ENCODE measurements around the gene EIF3L. TPM values are rescaled to one million over a fixed set of nuclear protein-coding genes. Genes with fewer than 3 reads are reported as not detected.

The EIF3L gene
- total RNA-seq, 3 donors from 2014 or later (not counting 1 experiment from before 2014, with no cell fraction given): 276 to 295 (median 291) TPM

DNA sequence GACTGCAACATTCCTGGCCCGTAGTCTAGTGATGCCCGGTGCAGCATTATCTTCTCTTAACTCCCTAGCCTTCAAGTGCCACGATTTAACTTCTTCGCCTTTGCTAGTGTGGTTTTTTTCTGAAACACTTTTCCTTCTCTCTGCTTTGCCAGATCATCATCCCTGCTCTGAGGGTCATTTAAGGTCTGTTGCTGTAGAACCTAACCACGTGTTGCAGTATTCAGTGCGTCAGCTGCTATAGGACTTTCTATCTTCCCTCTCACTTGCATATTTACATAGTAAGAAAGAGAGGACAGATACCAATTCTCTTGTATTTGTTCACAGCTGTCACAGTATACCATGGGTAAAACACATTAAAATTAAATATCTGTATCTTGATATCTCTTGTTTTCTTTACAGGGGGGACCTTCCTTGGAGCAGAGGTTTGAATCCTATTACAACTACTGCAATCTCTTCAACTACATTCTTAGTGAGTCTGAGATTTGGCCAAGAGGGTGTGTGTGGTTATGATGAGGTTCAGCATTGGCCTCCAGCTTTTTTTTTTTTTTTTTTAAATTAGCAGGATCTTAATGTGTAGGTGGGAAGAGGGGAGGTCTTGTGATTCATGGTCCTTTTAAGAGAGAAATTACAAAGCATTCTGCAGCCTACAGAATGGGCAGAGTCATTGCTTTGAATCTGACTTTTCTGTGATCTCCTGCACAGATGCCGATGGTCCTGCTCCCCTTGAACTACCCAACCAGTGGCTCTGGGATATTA is 13.5 kb downstream of the EIF3L start:
- Mint-ChIP-seq H3K27me3 (ENCODE audit: low read depth in 2 of 2) (no peaks in the 10 kb centered on the region), H3K9me3 (no peaks in the 10 kb centered on the region), H3K4me3 (no peak overlapping the region), H3K27ac (no peak overlapping the region), H3K4me1 (peaks cover 5 to 16% of the 10 kb centered on the region in 2 donors), H3K36me3 (peaks cover 17% of the 10 kb centered on the region)
- 90% methylated on average over 5 of the region's 7 CpGs for WGBS (ENCODE audit: insufficient coverage)
- peak in 1 of 3 donors; percentile 17 for ATAC-seq
- Histone ChIP-seq H3K9me3 (ENCODE audit: control insufficient read depth, insufficient read depth, low read length) (no peaks in the 10 kb centered on the region), H3K27ac (ENCODE audit: low read length) (no peak overlapping the region), H3K4me1 (ENCODE audit: control insufficient read depth, insufficient read depth, low read length) (no peaks in the 10 kb centered on the region), H3K36me3 (ENCODE audit: control insufficient read depth, insufficient read depth, low read length) (peaks cover 76% of the 10 kb centered on the region), H3K27me3 (ENCODE audit: control insufficient read depth, insufficient read depth, low read length) (no peaks in the 10 kb centered on the region), H3K4me3 (ENCODE audit: low read length) (no peak overlapping the region)
- intact Hi-C loops (cut with micrococcal nuclease): loop anchor here (1.0 to 5.0 kb wide), 4 partner anchors 45 to 324 kb away; partner anchors contain the start of gene GGA1
- TF ChIP-seq, protein P1, sequence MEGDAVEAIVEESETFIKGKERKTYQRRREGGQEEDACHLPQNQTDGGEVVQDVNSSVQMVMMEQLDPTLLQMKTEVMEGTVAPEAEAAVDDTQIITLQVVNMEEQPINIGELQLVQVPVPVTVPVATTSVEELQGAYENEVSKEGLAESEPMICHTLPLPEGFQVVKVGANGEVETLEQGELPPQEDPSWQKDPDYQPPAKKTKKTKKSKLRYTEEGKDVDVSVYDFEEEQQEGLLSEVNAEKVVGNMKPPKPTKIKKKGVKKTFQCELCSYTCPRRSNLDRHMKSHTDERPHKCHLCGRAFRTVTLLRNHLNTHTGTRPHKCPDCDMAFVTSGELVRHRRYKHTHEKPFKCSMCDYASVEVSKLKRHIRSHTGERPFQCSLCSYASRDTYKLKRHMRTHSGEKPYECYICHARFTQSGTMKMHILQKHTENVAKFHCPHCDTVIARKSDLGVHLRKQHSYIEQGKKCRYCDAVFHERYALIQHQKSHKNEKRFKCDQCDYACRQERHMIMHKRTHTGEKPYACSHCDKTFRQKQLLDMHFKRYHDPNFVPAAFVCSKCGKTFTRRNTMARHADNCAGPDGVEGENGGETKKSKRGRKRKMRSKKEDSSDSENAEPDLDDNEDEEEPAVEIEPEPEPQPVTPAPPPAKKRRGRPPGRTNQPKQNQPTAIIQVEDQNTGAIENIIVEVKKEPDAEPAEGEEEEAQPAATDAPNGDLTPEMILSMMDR (IDR thresholded peaks at IDR 0.05): no peak
- DNase-seq: no peak

DNA sequence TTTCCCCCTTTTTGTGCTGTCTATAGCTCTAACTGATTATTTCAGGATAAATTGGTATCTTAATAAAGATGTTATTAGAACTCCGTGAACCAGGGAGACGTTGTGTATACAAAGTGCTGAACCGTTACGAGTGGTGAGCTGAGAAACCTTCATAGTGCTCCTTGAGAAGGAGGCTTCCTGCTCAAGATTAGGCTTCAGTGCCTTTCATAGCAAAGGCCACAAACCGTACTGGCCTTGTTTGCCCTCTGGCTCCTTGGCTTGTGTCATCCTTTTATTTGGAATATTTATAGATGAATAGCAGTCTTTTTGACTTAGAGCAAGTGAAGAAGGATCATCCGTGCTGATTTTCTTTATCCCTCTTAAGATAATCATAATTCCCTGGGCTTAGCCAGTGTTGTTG is 16.3 kb downstream of the EIF3L start:
- Mint-ChIP-seq H3K4me1 (peaks cover 5 to 16% of the 10 kb centered on the region in 2 donors), H3K36me3 (peaks cover 8% of the 10 kb centered on the region), H3K4me3 (no peak overlapping the region), H3K27ac (no peak overlapping the region), H3K9me3 (no peaks in the 10 kb centered on the region), H3K27me3 (ENCODE audit: low read depth in 2 of 2) (no peaks in the 10 kb centered on the region)
- DNase-seq (no peak), ATAC-seq (no peak)
- no peak overlapping the region for H3K4me3 ChIP-seq (ENCODE audit: low read length)
- intact Hi-C loops (cut with micrococcal nuclease): no loop called here
- H3K4me1 ChIP-seq (ENCODE audit: control insufficient read depth, insufficient read depth, low read length): no peaks in the 10 kb centered on the region
- WGBS (ENCODE audit: insufficient coverage): over 99% methylated on average over 5 of the region's 6 CpGs
- H3K36me3 ChIP-seq (ENCODE audit: control insufficient read depth, insufficient read depth, low read length): peaks cover 72% of the 10 kb centered on the region
- H3K27me3 ChIP-seq (ENCODE audit: control insufficient read depth, insufficient read depth, low read length): no peaks in the 10 kb centered on the region
- H3K27ac ChIP-seq (ENCODE audit: low read length): no peak overlapping the region
- H3K9me3 ChIP-seq (ENCODE audit: control insufficient read depth, insufficient read depth, low read length): no peaks in the 10 kb centered on the region
- TF ChIP-seq, protein P1 (IDR thresholded peaks at IDR 0.05): no peak

DNA sequence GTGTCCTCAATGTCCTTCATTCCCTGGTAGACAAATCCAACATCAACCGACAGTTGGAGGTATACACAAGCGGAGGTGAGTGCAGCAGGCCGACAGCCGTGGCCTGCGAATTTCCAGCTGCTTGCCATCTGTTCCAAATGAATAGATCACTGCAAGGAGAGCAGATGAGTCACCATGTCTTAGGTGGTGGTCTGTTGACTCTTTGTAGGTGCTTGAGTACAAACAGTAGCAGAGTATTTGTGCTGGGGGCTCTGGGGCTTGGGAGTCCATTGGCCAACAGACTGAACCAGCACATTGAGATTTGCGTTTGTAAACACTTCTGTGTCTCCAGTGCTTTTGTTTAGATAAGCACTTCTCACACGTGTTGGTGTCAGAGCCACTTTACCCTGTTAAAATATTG is 21.1 kb downstream of the EIF3L start:
- Mint-ChIP-seq H3K9me3 (no peaks in the 10 kb centered on the region), H3K4me1 (no peaks in the 10 kb centered on the region), H3K4me3 (no peak overlapping the region), H3K27ac (no peak overlapping the region), H3K36me3 (peaks cover 8% of the 10 kb centered on the region), H3K27me3 (ENCODE audit: low read depth in 2 of 2) (no peaks in the 10 kb centered on the region)
- Histone ChIP-seq H3K4me1 (ENCODE audit: control insufficient read depth, insufficient read depth, low read length) (no peaks in the 10 kb centered on the region), H3K4me3 (ENCODE audit: low read length) (no peak overlapping the region), H3K9me3 (ENCODE audit: control insufficient read depth, insufficient read depth, low read length) (no peaks in the 10 kb centered on the region), H3K27ac (ENCODE audit: low read length) (no peak overlapping the region), H3K27me3 (ENCODE audit: control insufficient read depth, insufficient read depth, low read length) (no peaks in the 10 kb centered on the region), H3K36me3 (ENCODE audit: control insufficient read depth, insufficient read depth, low read length) (peaks cover 67% of the 10 kb centered on the region)
- intact Hi-C loops (cut with micrococcal nuclease): no loop called here
- ATAC-seq: no peak
- DNase-seq: no peak
- 95% methylated on average over 7 of the region's 7 CpGs for WGBS (ENCODE audit: insufficient coverage)
- TF ChIP-seq, protein P1 (IDR thresholded peaks at IDR 0.05): no peak
